MCF 10A (cell line): ENCODE measurements around the gene NES. TPM values are rescaled to one million over a fixed set of nuclear protein-coding genes. Genes with fewer than 3 reads are reported as not detected.

Source experiments
- BruUV-seq: library from RNA; stranded (reverse); fragments of 400-500 nt; replicated peaks from 2 replicates; lab custom pipeline; 2021; lab: Mats Ljungman, UMichigan
- CTCF ChIA-PET: fragments of 300-600 bp; sonication (Branson Sonifier 250); formaldehyde crosslinking; extraction: SDS; loops from one replicate; lab custom pipeline; 2021; ENCODE audit warnings: antibody characterized with exemption, inconsistent platforms; lab: Yijun Ruan, JAX
- POLR2A ChIA-PET: fragments of 300-600, 350-650 bp; sonication (Branson Sonifier 250); formaldehyde crosslinking; extraction: SDS; loops from one replicate; lab custom pipeline; 2020; ENCODE audit warnings: antibody characterized with exemption, inconsistent platforms; lab: Yijun Ruan, JAX
- DNase-seq: peaks from one replicate; pipeline ENCODE4 v3.0.0-alpha.2; 2018; ENCODE audit not compliant: unreplicated experiment
- H3K27ac Mint-ChIP-seq: one replicate; pipeline ENCODE4 v1.8.0; 2022; ENCODE audit warnings: mild to moderate bottlenecking, low read depth, mixed read lengths; ENCODE audit not compliant: unreplicated experiment
- H3K27me3 Mint-ChIP-seq: one replicate; pipeline ENCODE4 v1.8.0; 2022; ENCODE audit warnings: mixed read lengths; ENCODE audit not compliant: insufficient read depth, unreplicated experiment
- H3K36me3 Mint-ChIP-seq: one replicate; pipeline ENCODE4 v1.8.0; 2022; ENCODE audit warnings: mild to moderate bottlenecking, moderate library complexity, mixed read lengths; ENCODE audit not compliant: insufficient read depth, unreplicated experiment
- H3K4me1 Mint-ChIP-seq: one replicate; pipeline ENCODE4 v1.8.0; 2022; ENCODE audit warnings: mixed read lengths; ENCODE audit not compliant: insufficient read depth, unreplicated experiment
- H3K4me3 Mint-ChIP-seq: one replicate; pipeline ENCODE4 v1.8.0; 2022; ENCODE audit warnings: mild to moderate bottlenecking, moderate library complexity, mixed read lengths; ENCODE audit not compliant: unreplicated experiment
- H3K9me3 Mint-ChIP-seq: one replicate; pipeline ENCODE4 v1.8.0; 2022; ENCODE audit warnings: mixed read lengths; ENCODE audit not compliant: unreplicated experiment
- intact Hi-C: fragments of 100-400 bp; cut with micrococcal nuclease; formaldehyde crosslinking; loops from 2 replicates; pipeline ENCODE4 v1.14.1; 2022
- total RNA-seq: library from RNA; stranded (reverse); gene quantifications from 2 replicates; pipeline ENCODE4 v1.2.3, GENCODE V29; 2022
- TF ChIP-seq, protein P1 (sequence below): fragments of 200-600 bp; IDR thresholded peaks from one replicate; pipeline ENCODE4 v1.8.0; 2022; ENCODE audit warnings: antibody characterized with exemption, mild to moderate bottlenecking; ENCODE audit not compliant: unreplicated experiment

Gene NES
- total RNA-seq, 1 experiment from 2014 or later = not detected

DNA sequence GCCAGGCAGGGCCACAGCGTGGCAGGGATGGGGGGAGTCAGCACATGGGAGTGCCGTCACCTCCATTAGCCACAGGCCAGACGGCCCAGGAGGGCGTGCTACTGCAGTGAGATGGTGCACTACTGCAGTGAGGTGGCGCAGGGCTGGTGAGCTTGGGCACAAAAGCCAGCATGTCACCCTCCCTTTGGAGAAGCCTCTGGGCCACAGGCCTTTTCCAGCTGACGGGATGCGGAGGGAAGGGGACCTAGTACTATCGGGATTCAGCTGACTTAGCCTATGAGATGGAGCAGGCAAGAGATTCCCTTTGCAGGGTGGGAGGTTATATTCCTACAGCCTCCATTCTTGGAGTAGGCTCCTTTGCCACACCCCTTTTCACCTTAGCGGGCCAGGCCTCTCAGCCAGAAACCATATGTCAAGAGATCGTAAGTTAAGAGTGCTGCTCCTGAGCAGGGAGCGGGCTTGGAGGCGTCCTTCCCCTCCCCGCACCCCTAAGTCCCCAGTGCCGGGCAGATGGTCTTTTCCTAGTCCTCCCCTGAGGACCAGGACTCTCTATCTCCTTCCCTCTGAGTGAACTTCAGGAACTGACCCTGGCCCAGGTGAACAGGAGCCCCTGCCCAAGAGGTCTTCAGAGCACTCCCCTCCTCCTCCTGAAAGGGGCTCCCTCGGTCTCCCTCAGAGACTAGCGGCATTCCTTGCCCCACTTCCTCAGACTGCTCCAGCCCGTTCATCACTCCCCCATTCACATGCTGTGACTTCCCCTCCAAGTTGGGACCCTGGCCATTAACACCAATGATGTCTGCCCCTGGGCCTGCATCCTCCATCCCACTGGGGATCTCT, 8.2 kb downstream of the NES start:
- H3K4me1 Mint-ChIP-seq = peaks cover 6% of the 10 kb centered on the region
- CTCF ChIA-PET = interaction anchor here (0.8 to 24.4 kb wide), 3 partner anchors 7 to 21 kb away, joined by 3 to 552 read pairs (median 4); no protein-coding TSS in a partner anchor
- no peak overlapping the region for H3K27ac Mint-ChIP-seq
- BruUV-seq = no TSS peak
- POLR2A ChIA-PET = no interaction called here
- H3K36me3 Mint-ChIP-seq = no peaks in the 10 kb centered on the region
- H3K9me3 Mint-ChIP-seq = no peaks in the 10 kb centered on the region
- TF ChIP-seq, protein P1, sequence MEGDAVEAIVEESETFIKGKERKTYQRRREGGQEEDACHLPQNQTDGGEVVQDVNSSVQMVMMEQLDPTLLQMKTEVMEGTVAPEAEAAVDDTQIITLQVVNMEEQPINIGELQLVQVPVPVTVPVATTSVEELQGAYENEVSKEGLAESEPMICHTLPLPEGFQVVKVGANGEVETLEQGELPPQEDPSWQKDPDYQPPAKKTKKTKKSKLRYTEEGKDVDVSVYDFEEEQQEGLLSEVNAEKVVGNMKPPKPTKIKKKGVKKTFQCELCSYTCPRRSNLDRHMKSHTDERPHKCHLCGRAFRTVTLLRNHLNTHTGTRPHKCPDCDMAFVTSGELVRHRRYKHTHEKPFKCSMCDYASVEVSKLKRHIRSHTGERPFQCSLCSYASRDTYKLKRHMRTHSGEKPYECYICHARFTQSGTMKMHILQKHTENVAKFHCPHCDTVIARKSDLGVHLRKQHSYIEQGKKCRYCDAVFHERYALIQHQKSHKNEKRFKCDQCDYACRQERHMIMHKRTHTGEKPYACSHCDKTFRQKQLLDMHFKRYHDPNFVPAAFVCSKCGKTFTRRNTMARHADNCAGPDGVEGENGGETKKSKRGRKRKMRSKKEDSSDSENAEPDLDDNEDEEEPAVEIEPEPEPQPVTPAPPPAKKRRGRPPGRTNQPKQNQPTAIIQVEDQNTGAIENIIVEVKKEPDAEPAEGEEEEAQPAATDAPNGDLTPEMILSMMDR = no peak
- H3K4me3 Mint-ChIP-seq = no peak overlapping the region
- intact Hi-C loops = no loop called here
- no peak for DNase-seq
- H3K27me3 Mint-ChIP-seq = peaks cover 36% of the 10 kb centered on the region

DNA sequence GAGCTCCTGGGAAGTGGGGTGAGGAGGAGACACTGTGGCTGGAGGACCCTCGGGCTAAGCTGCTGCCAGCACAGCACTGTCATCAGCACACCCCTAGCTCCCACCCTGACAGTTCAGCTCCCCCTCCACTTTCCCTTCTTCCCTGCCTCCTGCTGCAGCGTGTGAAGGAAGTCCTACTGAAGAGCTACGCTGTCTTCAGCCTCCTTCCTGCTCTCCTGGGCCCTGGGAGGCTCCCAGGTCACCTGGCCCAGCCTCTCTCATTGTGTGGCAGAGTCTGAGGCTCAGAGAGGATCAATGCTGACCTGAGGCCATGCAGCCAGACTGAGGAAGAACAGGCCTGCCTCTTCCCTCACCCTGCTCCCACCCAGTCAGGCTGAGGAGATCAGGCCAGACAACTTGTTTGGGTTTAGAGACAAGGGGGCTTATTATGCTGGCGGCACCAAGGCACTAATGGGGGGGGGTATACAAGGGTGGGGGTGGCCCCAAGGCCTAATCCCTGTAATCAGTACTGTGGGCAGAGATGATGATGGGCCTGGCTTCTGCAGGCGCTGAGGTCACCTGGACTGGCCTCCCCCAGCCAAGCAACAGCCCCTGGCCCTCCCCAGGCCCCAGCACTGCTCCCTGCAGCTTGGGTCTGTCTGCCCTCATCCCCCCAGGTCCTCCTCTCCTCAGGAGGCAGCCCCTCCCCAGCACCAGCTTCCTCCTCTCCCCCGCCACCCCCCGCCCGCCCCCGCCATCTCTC, 9.1 kb downstream of the NES start:
- Mint-ChIP-seq H3K4me3 (no peak overlapping the region), H3K4me1 (peaks cover 11% of the 10 kb centered on the region), H3K36me3 (no peaks in the 10 kb centered on the region), H3K9me3 (no peaks in the 10 kb centered on the region), H3K27ac (no peak overlapping the region), H3K27me3 (peaks cover 27% of the 10 kb centered on the region)
- no peak for DNase-seq
- no TSS peak for BruUV-seq
- intact Hi-C loops = no loop called here
- POLR2A ChIA-PET = no interaction called here
- TF ChIP-seq, protein P1 = no peak
- CTCF ChIA-PET = interaction anchor here (0.5 to 24.4 kb wide), 7 partner anchors 7 to 208 kb away, joined by 3 to 552 read pairs (median 3); no protein-coding TSS in a partner anchor

DNA sequence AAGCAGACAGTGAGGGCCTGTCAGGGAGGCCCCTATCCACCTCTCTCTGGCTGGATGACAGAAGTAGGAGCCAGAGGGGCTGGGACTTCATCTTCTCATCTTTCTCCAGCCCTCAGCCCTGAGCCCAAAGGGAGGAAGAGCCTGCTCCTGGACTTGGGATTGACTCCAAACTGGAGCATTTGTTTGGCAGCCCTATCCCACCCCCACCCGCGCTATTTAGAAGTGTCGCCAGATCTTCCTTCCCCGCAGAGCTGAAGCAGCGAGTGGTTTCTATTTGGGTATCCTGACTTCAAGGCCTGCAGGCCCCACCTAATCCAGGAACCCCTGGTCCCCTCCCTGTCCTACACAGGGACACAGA, 9.6 kb downstream of the NES start:
- POLR2A ChIA-PET = no interaction called here
- Mint-ChIP-seq H3K4me1 (peaks cover 16% of the 10 kb centered on the region), H3K27ac (no peak overlapping the region), H3K9me3 (no peaks in the 10 kb centered on the region), H3K36me3 (no peaks in the 10 kb centered on the region), H3K4me3 (no peak overlapping the region), H3K27me3 (peaks cover 22% of the 10 kb centered on the region)
- TF ChIP-seq, protein P1 = no peak
- DNase-seq = no peak
- no TSS peak for BruUV-seq
- intact Hi-C loops = no loop called here
- CTCF ChIA-PET = interaction anchor here (0.5 to 1.7 kb wide), 4 partner anchors 9 to 208 kb away, joined by 3 to 4 read pairs (median 3); no protein-coding TSS in a partner anchor
